OCI-LY7 (cell line): ENCODE measurements around the gene PLA2R1. TPM values are rescaled to one million over a fixed set of nuclear protein-coding genes. Genes with fewer than 3 reads are reported as not detected.

Source experiments
- BruUV-seq: library from RNA; stranded (reverse); fragments of 400-500 nt; replicated peaks from 2 replicates; lab custom pipeline; 2021; lab: Mats Ljungman, UMichigan
- CTCF ChIA-PET: fragments of 300-600 bp; sonication (Branson Sonifier 250); formaldehyde crosslinking; loops from one replicate; lab custom pipeline; 2022; ENCODE audit warnings: antibody characterized with exemption; ENCODE audit not compliant: unreplicated experiment; lab: Charles Lee
- POLR2A ChIA-PET: fragments of 300-600 bp; sonication (Branson Sonifier 250); formaldehyde crosslinking; loops from one replicate; lab custom pipeline; 2022; ENCODE audit warnings: antibody characterized with exemption; lab: Charles Lee
- DNase-seq: peaks from one replicate; pipeline ENCODE4 v3.0.0-alpha.2; 2015; ENCODE audit warnings: low spot score
- H2AFZ ChIP-seq: fragments of 200-600 bp; sonication (generic), shearing (Covaris generic); 2 replicates; pipeline ENCODE4 v1.6.1; 2014; ENCODE audit warnings: mild to moderate bottlenecking, antibody characterized with exemption, low read length, moderate library complexity
- H3K27ac ChIP-seq: fragments of 200-600 bp; sonication (generic); 2 replicates; pipeline ENCODE4 v1.5.1; 2014; ENCODE audit warnings: mixed run types, low read depth, mild to moderate bottlenecking, moderate library complexity, low read length, inconsistent platforms; ENCODE audit not compliant: poor library complexity, severe bottlenecking
- H3K36me3 ChIP-seq: fragments of 200-600 bp; sonication (generic); 2 replicates; pipeline ENCODE4 v1.6.1; 2014; ENCODE audit warnings: mild to moderate bottlenecking, antibody characterized with exemption, low read length, moderate library complexity, mixed read lengths; ENCODE audit not compliant: insufficient read depth
- H3K4me1 ChIP-seq: fragments of 200-600 bp; sonication (generic); 2 replicates; pipeline ENCODE4 v1.5.1; 2014; ENCODE audit warnings: mild to moderate bottlenecking, low read length; ENCODE audit not compliant: insufficient read depth, poor library complexity, severe bottlenecking
- H3K4me2 ChIP-seq: fragments of 200-600 bp; sonication (generic); 2 replicates; pipeline ENCODE4 v1.6.1; 2014; ENCODE audit warnings: mild to moderate bottlenecking, low read length
- H3K4me3 ChIP-seq: fragments of 200-600 bp; sonication (generic); 2 replicates; pipeline ENCODE4 v1.5.1; 2014; ENCODE audit warnings: mild to moderate bottlenecking, low read depth, low read length; ENCODE audit not compliant: poor library complexity, severe bottlenecking
- H3K79me2 ChIP-seq: fragments of 200-600 bp; sonication (generic); 2 replicates; pipeline ENCODE4 v1.6.1; 2016; ENCODE audit warnings: low read depth, mild to moderate bottlenecking, low read length, moderate library complexity, mixed read lengths; ENCODE audit not compliant: insufficient read depth
- H3K9me2 ChIP-seq: fragments of 200-600 bp; sonication (generic); 2 replicates; pipeline ENCODE4 v1.6.1; 2016; ENCODE audit warnings: mild to moderate bottlenecking, low read length, mixed read lengths; ENCODE audit not compliant: insufficient read depth
- H3K9me3 ChIP-seq: fragments of 200-600 bp; sonication (generic); 2 replicates; pipeline ENCODE4 v1.6.1; 2014; ENCODE audit warnings: mild to moderate bottlenecking, mixed run types, low read length, mixed read lengths
- H4K20me1 ChIP-seq: fragments of 200-600 bp; sonication (generic); 2 replicates; pipeline ENCODE4 v1.6.1; 2014; ENCODE audit warnings: mild to moderate bottlenecking, antibody characterized with exemption, low read length, moderate library complexity, mixed read lengths; ENCODE audit not compliant: insufficient read depth
- CTCF ChIP-seq: fragments of 200-600 bp; sonication (generic); conservative IDR thresholded peaks from 2 replicates; pipeline ENCODE4 v1.5.1; 2014; ENCODE audit warnings: mild to moderate bottlenecking, antibody characterized with exemption, low read length, moderate library complexity, mixed read lengths
- EZH2phosphoT487 ChIP-seq: fragments of 200-600 bp; sonication (generic); IDR thresholded peaks from 2 replicates; pipeline ENCODE4 v1.6.1; 2018; ENCODE audit warnings: low read depth, borderline replicate concordance, mild to moderate bottlenecking, mixed run types, antibody characterized with exemption, low read length, moderate library complexity, mixed read lengths
- intact Hi-C: fragments of 100-400 bp; cut with micrococcal nuclease; formaldehyde crosslinking; loops from one replicate; pipeline ENCODE4 v1.10.0; 2022; ENCODE audit not compliant: unreplicated experiment
- total RNA-seq, 2 experiments: library from RNA; depleted of rRNA in 1 of 2; stranded (reverse); fragments of >200 nt in 1 of 2; shearing (Covaris generic) in 1 of 2; gene quantifications; 2 replicates each; pipeline ENCODE4 v1.2.3, GENCODE V29; 2014 to 2022

The PLA2R1 gene
- total RNA-seq, 2 experiments from 2014 or later, result not detected

- Histone ChIP-seq H3K4me1 (no peaks in the 10 kb centered on the region), H4K20me1 (no peaks in the 10 kb centered on the region), H2AFZ (no peak overlapping the region), H3K4me2 (no peak overlapping the region), H3K36me3 (no peaks in the 10 kb centered on the region), H3K4me3 (no peak overlapping the region), H3K27ac (no peak overlapping the region), H3K9me2 (no peaks in the 10 kb centered on the region), H3K79me2 (no peaks in the 10 kb centered on the region), H3K9me3 (no peaks in the 10 kb centered on the region)
- ChIA-PET POLR2A (interaction anchor here (1.7 kb wide), 1 partner anchor 11 kb away, joined by 5 read pairs; no protein-coding TSS in a partner anchor), CTCF (no interaction called here)
- BruUV-seq, result no TSS peak
- intact Hi-C loops, result no loop called here
- no peak for TF ChIP-seq EZH2phosphoT487
- TF ChIP-seq CTCF, result no peak
- DNase-seq, result no peak
Observed at GRCh38 chr2:159984034-159984433, 78.4 kb downstream of the PLA2R1 start.

GRCh38 chr2:159982842-159983785 is 79.3 kb downstream of the PLA2R1 start:
- no peak for DNase-seq
- H3K36me3 ChIP-seq, result no peaks in the 10 kb centered on the region
- no peaks in the 10 kb centered on the region for H4K20me1 ChIP-seq
- no peak overlapping the region for H3K27ac ChIP-seq
- no TSS peak for BruUV-seq
- ChIA-PET CTCF (no interaction called here), POLR2A (interaction anchor here (0.7 kb wide), 1 partner anchor 174 kb away, joined by 3 read pairs; no protein-coding TSS in a partner anchor)
- H2AFZ ChIP-seq, result no peak overlapping the region
- intact Hi-C loops, result no loop called here
- H3K4me3 ChIP-seq, result no peak overlapping the region
- no peaks in the 10 kb centered on the region for H3K9me3 ChIP-seq
- H3K9me2 ChIP-seq, result no peaks in the 10 kb centered on the region
- no peak overlapping the region for H3K4me2 ChIP-seq
- no peaks in the 10 kb centered on the region for H3K4me1 ChIP-seq
- TF ChIP-seq CTCF, result no peak
- no peaks in the 10 kb centered on the region for H3K79me2 ChIP-seq

GRCh38 chr2:159982270-159982669 is 80.1 kb downstream of the PLA2R1 start:
- H3K36me3 ChIP-seq, result no peaks in the 10 kb centered on the region
- no peak for DNase-seq
- H3K79me2 ChIP-seq, result no peaks in the 10 kb centered on the region
- TF ChIP-seq EZH2phosphoT487 (no peak), CTCF (no peak)
- BruUV-seq, result no TSS peak
- intact Hi-C loops, result no loop called here
- H2AFZ ChIP-seq, result no peak overlapping the region
- H3K9me2 ChIP-seq, result no peaks in the 10 kb centered on the region
- H3K4me3 ChIP-seq, result no peak overlapping the region
- H3K9me3 ChIP-seq, result no peaks in the 10 kb centered on the region
- H3K27ac ChIP-seq, result no peak overlapping the region
- no peaks in the 10 kb centered on the region for H3K4me1 ChIP-seq
- POLR2A ChIA-PET, result no interaction called here
- H4K20me1 ChIP-seq, result no peaks in the 10 kb centered on the region
- H3K4me2 ChIP-seq, result no peak overlapping the region
- CTCF ChIA-PET, result no interaction called here
